ENCODE results near the gene RPUSD4. TPM values are rescaled to one million over a fixed set of nuclear protein-coding genes. Genes with fewer than 3 reads are reported as not detected.
A peak's percentile ranks its signal among the peaks of the same experiment; 100 is the strongest.

Gene RPUSD4
- total RNA-seq, 1 experiment from 2014 or later, result 26.6 TPM

DNA sequence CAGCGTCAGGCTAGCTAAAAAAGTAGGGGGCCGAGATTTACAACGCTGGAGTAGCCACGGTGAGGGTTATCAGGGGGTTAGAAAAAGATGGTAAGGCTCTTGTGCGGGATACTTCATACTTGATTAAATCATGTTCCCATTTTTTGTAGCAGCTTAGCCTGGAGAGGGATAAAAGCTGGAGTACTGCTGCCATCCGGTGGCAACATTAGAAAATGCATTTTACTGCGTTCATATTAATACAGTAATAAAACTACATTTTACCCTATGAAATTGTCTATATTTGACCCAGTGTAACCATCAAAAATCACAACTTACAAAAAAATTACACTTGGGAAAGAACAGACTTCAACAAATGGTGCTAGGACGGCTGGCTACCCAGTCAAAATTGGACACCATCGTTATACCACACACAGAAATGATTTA, 17.3 kb downstream of the RPUSD4 start:
- H3K4me3 ChIP-seq, result no peak overlapping the region
- DNase-seq, result peak in 1 of 2 experiments; percentile 68
- peaks cover 38% of the 10 kb centered on the region for H3K36me3 ChIP-seq
- no peaks in the 10 kb centered on the region for H3K4me1 ChIP-seq
- H3K27me3 ChIP-seq, result no peaks in the 10 kb centered on the region
- H3K27ac ChIP-seq, result no peak overlapping the region
- H3K9me3 ChIP-seq (replicated peaks), result no peaks in the 10 kb centered on the region

DNA sequence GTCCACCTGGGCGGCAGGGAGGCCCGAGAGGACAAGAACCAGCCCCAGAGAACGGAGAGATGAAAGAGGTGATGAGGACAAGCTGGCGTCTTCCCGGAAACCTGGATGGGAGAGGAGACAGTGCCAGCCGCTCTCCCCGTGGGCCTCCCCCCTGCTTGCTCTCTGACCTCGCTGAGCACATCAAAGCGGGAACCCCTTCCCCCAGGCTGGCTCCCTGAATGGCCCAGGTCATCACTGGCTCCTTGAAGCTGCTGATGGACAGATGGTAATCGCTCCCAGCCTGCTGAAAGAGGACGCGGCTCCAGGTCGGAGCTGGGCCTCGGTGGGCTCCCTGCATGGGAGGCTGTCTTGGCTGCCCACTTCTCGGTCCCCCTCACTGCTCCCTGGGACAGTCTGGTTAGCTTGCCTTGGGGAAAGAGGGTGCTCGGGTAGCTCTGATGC, 18.4 kb downstream of the RPUSD4 start:
- Histone ChIP-seq H3K27ac (no peak overlapping the region), H3K27me3 (no peaks in the 10 kb centered on the region), H3K4me3 (no peak overlapping the region), H3K9me3 (replicated peaks) (no peaks in the 10 kb centered on the region), H3K36me3 (peaks cover 30% of the 10 kb centered on the region), H3K4me1 (no peaks in the 10 kb centered on the region)
- no peak for DNase-seq

DNA sequence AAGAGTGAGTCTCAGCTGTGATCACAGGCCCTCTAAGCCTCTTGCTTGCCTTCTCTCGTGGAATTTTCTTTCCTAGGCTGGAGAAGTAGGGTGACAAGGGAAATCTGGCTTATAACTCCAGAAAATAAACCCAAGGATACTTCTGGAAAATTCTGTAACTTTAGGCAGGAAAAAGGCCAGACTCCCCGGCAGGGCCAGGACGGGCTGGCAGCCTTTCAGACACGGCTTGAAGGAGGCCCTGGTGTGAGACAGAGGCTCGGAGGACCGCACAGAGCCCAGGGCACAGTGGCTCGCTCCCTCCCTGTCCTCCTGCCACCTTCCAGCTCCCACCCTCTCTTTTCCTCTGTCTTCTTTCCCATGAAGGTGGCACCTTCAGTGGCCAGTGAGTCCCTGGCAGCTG, 19.1 kb downstream of the RPUSD4 start:
- H3K9me3 ChIP-seq (replicated peaks), result no peaks in the 10 kb centered on the region
- H3K27me3 ChIP-seq, result no peaks in the 10 kb centered on the region
- DNase-seq, result no peak
- H3K27ac ChIP-seq, result no peak overlapping the region
- H3K36me3 ChIP-seq, result peaks cover 28% of the 10 kb centered on the region
- H3K4me3 ChIP-seq, result no peak overlapping the region
- no peaks in the 10 kb centered on the region for H3K4me1 ChIP-seq

DNA sequence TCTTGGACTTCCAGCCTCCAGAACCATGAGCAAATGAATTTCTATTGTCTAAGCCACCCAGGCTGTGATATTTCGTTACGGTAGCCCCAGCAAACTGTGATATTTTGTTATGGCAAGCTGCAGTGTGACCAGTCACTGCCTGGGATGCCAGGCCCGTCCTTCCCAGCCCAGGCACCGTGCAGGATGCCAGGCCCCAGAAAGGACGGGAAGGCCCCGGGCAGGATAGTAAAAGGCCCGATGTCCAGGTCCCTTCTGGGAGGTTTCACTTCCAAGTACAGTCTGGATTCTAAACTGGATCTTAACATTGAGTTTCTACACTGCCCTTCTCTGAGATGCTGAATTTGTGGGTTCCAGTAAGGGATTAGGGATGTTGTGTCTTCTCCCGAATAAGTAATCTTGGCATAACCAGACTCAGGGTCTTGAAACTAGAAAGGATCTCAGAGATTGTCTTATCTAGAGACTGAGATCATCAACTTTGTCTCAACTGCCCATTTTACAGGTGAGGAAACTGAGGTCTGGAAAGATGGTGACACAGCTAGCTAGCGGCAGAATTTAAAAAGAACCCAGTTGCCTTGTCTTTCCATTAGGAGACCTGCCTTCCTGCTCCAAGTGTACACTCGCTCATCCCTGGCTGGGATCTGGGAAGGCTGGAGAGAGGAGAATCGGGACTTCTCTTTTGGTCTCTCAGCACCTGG, 19.9 kb downstream of the RPUSD4 start:
- Histone ChIP-seq H3K27ac (no peak overlapping the region), H3K9me3 (replicated peaks) (no peaks in the 10 kb centered on the region), H3K27me3 (no peaks in the 10 kb centered on the region), H3K36me3 (peaks cover 21% of the 10 kb centered on the region), H3K4me3 (no peak overlapping the region), H3K4me1 (no peaks in the 10 kb centered on the region)
- DNase-seq, result no peak

DNA sequence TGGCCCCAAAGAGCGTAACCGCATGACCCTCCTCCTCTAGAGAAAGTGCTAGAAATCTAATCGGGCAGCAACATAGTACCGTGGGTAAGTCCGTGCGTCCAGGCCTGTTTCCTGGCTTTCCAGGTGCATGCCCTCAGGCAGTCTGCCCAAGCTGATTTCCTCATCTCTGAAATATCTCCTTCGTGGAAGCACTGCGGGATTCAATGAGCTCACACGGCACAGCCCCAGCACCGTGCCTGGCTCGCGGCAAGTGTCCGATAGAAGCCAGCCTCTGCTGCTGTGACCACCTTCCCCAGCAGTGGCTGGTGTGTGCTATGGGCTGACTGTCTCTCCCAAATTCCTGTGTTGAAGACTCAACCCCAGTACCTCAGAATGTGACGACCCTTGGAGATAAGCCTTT, 20.7 kb downstream of the RPUSD4 start:
- no peak overlapping the region for H3K4me3 ChIP-seq
- H3K27me3 ChIP-seq, result no peaks in the 10 kb centered on the region
- peaks cover under 1% of the 10 kb centered on the region; the same call in 1 of the 2 replicates for H3K4me1 ChIP-seq
- no peak overlapping the region for H3K27ac ChIP-seq
- H3K9me3 ChIP-seq (replicated peaks), result no peaks in the 10 kb centered on the region
- DNase-seq, result no peak
- H3K36me3 ChIP-seq, result peaks cover 16% of the 10 kb centered on the region

DNA sequence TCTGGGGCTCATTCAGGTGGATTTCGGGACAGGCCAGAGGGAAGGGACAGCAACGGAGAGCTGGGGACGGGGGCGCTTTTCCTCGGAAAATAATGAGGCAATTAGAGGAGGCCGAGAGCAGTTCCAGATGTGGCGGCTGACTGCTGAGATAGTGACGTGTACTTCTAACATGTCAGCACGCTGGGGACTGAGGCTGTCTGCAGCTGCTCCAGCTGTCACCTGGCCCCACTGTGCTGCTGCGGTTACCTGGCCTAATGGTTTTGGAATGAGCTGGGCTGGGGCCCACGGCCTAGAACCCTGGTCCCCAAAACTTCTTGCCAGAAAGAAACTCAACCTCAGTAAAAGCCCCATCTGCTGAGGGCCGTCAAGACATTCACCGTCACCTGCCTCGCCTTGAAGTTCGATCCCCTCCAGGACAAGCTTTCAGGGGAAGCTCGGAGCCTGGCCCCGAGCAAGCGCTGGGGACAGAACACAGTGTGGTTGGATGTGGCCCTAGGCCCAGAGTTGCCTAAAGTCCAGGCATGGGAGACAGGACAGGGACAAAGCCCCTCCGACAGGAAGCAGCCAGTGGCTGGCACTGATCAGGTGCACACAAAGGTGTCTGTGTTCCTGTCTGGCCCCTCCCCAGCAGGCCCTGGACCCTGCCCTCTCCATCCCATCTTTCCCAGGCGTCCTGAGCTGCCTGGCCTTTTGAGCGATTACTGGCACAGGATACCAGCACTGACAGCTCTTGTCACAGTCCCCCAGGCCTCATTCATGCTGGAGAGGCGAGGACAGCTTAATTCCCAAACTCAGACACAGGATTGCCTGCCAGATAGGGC, 22.1 kb downstream of the RPUSD4 start:
- no peaks in the 10 kb centered on the region for H3K9me3 ChIP-seq (replicated peaks)
- no peak overlapping the region for H3K27ac ChIP-seq
- DNase-seq, result no peak
- H3K36me3 ChIP-seq, result peaks cover 7% of the 10 kb centered on the region; the same call in 1 of the 2 replicates
- H3K4me1 ChIP-seq, result peaks cover 4% of the 10 kb centered on the region; the same call in 1 of the 2 replicates
- H3K4me3 ChIP-seq, result no peak overlapping the region
- H3K27me3 ChIP-seq, result no peaks in the 10 kb centered on the region

DNA sequence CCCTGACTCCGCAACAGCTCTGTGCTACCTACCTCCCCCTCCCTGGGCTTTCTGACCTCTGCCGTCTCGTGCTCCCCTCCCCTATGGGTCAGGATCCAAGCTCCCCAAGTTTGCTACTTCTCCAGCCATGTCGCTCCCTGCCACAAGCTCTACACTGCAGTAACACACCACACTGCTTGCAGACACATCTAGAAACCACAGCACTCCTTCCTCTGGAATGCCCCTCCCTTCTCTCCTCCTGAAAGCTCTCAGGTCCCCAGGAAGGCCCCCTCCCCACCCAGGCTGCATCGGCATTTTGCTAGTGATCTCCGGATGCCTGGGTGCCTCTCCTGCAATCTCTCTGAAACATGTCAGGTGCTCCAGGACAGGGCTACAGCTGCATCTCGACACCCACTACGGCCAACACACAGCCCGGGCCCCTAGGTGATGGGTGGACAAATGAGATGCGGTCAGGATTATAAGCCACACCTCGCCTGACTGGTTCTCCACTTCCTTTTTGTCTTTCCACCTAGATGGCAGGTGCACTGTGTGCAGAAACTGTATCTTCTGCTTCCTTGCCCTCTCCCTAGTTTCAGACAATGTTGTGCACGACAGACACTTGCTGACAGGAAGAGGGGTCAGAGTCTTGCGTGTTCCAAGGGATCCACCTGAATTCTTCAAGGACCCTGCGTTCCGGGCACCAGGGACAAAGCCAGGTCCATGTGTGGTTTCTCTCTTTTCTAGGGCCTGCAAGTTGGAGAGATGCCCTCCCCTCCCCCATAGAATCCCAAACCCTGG, 22.9 kb downstream of the RPUSD4 start:
- H3K4me3 ChIP-seq, result no peak overlapping the region
- no peaks in the 10 kb centered on the region for H3K27me3 ChIP-seq
- 0 out of 2 replicates have a peak, but pooled peaks cover 5% of the 10 kb centered on the region for H3K36me3 ChIP-seq
- peaks cover 4% of the 10 kb centered on the region; the same call in 1 of the 2 replicates for H3K4me1 ChIP-seq
- H3K9me3 ChIP-seq (replicated peaks), result no peaks in the 10 kb centered on the region
- no peak overlapping the region for H3K27ac ChIP-seq
- DNase-seq, result no peak

DNA sequence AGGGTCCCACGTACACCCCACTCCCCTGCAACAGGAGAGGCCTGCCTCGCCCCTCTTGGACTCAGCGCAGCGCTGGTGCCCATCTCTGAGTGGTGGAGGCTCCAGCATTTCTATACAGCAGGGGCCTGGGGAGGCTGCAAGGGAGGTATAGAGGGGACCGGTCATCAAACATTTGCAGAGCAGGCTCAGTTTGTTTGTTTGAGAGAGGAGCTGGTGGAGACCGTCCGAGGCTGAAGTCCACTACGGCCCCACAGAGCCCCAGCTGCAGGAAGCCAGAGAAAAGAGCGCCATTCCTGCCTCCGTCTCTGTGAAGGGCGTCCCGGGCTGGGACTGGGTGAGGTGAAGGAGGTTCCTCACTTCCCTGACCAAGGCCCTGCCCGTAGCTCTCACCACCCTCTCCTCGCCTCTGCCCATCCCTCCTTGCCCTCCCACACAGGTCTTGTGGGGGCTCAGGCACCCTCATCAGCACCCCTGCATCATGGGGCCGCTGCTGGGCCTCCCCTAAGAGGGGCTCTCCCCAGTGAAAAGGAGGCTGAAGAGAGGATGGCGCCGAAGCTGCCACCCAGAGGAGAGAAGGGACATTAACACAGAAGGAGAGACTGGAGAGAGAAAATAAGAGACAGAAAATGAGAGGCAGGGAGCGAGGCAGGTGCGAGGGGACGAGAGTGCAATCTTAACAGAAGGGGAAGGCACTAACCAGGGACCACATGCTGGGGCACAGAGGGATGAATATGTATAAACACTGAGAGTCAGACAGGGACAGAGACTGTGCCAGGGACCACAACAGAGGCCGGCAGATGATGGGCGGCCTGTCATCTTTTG, 24.5 kb downstream of the RPUSD4 start:
- no peaks in the 10 kb centered on the region for H3K9me3 ChIP-seq (replicated peaks)
- no peak overlapping the region for H3K4me3 ChIP-seq

DNA sequence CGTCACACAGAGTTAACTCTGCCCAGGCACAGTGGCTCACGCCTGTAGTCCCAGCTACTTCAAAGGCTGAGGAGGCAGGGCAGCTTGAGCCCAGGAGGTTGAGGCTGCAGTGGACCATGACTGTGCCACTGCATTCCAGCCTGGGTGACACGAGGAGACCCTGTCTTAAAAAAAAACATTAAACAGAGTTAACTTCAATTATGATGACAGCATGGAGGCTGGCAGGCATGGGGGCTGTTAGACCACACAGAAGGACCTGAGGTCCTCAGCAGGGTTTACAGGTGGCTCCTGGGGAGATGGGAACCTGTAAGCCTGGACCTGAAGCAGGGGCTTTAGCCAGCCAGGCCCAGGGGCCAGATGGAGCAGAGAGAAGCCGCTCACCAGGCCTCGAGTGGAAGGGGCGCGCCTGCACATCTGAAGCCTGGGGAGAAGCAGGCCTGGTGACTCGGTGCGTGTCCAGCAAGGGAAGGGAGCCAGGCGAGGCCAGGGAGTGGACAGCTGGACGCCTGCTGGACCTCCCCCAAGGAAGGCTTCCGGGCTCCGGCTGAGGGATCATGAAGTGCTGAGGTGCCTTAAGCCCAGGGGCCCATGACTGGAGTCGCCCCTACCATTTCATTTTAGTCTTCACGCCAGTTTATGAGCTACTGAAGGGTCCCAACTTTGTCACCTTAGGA, 25.3 kb downstream of the RPUSD4 start:
- DNase-seq, result no peak
- Histone ChIP-seq H3K36me3 (0 out of 2 replicates have a peak, but pooled peaks cover 3% of the 10 kb centered on the region), H3K4me3 (no peak overlapping the region), H3K4me1 (peaks cover 4% of the 10 kb centered on the region; the same call in 1 of the 2 replicates), H3K27ac (peak overlapping the region; percentile 20; the same call in 1 of the 2 replicates), H3K9me3 (replicated peaks) (no peaks in the 10 kb centered on the region), H3K27me3 (no peaks in the 10 kb centered on the region)

More for the DNA sequence above, 24.5 kb downstream of the RPUSD4 start:
- Histone ChIP-seq H3K4me1 (peaks cover 4% of the 10 kb centered on the region; the same call in 1 of the 2 replicates), H3K27ac (no peak overlapping the region), H3K27me3 (no peaks in the 10 kb centered on the region), H3K36me3 (0 out of 2 replicates have a peak, but pooled peaks cover 5% of the 10 kb centered on the region)
- DNase-seq, result peak in 1 of 2 experiments; percentile 20

DNA sequence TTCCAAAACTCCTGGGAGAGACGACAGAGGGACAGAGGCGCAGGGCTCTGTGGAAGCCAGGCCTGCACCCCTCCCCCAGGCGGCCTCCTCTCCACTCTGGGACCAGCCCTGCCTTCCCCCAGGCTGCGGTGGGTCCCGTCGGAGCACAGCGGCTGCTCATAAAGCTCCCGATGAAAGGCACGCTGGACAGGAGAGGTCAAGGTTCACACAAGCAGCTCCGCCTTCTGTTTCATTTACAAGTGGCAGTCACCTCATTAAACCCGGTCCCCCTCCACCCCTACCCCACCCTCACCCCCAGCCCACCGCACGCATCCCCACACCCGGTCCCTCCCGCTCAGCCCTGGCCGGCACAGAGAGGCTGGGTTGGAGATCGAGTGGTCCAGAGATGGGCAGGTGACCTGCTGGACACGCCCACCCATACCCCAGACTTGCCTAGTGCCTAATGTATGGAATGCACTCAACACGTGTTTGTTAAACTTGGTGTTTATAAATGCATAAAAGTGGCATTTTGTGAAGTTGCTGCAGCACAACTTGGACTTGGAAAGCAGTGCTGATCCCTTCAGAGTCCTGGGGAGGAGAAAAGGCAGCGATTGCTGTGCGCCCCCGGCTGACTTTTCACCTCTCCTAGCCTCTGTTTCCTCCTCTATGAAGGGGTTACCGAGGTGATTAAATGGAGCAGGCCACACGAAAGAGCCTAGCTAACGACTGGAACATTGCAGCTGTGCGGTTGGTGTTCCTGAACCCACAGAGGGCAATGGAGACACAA, 26.0 kb downstream of the RPUSD4 start:
- DNase-seq, result peak in 1 of 2 experiments; percentile 49
- no peaks in the 10 kb centered on the region for H3K9me3 ChIP-seq (replicated peaks)
- peaks cover 4% of the 10 kb centered on the region; the same call in 1 of the 2 replicates for H3K4me1 ChIP-seq
- peak overlapping the region; percentile 20; the same call in 1 of the 2 replicates for H3K27ac ChIP-seq
- H3K27me3 ChIP-seq, result no peaks in the 10 kb centered on the region
- no peaks in the 10 kb centered on the region for H3K36me3 ChIP-seq
- no peak overlapping the region for H3K4me3 ChIP-seq

DNA sequence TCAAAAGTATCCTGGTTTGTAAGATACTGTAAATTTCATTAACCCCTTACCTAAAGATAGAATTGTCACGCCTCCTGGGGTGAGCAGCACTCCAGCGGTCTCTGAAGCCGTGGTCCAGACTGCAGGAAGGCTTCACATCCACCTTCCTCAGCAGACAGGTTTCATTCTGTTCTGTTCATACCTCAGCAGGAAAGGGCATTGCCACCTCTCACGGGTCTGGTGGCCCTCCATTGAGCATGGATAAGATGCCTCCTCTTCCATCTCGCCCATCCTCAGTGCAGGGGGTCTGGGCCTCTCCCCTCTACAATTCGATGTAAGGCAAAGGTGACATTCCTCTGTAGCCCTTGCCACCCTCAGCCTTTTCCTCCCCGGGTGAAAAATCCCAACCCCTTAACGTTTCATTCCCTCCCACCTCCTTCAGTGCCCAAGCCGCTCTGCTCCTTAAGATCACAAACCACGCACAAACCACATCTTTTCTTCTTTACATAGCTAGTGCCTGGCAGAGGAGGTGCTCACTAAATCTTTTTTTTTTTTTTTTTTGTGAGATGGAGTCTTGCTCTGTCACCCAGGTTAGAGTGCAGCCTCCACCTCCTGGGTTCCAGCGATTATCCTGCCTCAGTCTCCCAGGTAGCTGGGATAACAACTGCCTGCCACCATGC, 28.5 kb downstream of the RPUSD4 start:
- no peak for DNase-seq
- no peak overlapping the region for H3K27ac ChIP-seq
- peaks cover 4% of the 10 kb centered on the region; the same call in 1 of the 2 replicates for H3K4me1 ChIP-seq
- no peaks in the 10 kb centered on the region for H3K9me3 ChIP-seq (replicated peaks)
- H3K36me3 ChIP-seq, result no peaks in the 10 kb centered on the region
- H3K27me3 ChIP-seq, result no peaks in the 10 kb centered on the region
- H3K4me3 ChIP-seq, result no peak overlapping the region

DNA sequence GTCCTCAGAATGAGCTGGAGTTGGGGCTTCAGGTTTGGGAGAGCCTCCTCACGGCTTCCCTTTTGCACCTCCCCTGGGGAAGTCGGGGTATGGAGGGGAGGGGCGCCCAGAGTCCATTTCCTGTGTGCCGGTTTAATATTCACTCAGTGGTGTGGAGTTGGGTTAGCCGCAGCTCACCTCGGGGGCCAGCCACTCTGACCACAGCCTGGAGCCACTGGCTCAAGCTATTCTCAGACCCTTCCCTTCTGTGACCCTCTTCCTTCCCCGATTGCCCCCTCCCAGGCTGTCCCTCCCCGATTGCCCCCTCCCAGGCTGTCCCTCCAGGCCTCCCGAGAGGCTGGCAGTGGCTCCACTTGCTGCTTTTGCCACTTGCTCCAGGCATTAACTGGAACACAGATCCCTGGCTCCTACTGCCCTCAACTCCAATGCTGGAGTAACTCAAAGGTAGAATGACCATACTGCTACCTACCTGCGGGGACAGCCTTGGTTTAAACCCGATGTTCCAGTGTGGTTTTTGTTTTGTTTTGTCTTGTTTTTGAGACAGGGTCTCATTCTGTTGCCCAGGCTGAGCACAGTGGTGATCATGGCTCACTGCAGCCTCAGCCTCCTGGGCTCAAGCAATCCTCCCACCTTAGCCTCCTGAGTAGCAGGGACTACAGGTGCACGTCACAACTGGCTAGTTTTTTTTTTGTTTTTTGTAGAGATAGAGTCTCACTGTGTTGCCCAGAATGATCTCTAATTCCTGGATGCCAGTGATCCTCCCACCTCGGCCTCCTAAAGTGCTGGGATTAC, 29.3 kb downstream of the RPUSD4 start:
- Histone ChIP-seq H3K36me3 (no peaks in the 10 kb centered on the region), H3K9me3 (replicated peaks) (no peaks in the 10 kb centered on the region), H3K27me3 (no peaks in the 10 kb centered on the region), H3K27ac (no peak overlapping the region), H3K4me3 (no peak overlapping the region), H3K4me1 (peaks cover 4% of the 10 kb centered on the region; the same call in 1 of the 2 replicates)
- DNase-seq, result no peak
